NCI-H446 (cell line): ENCODE data around the gene CRP.
"Not testable (repeated sequence)": the region's sequence is repeated elsewhere in the genome, so short reads cannot be mapped to it uniquely, and the experiment has no call there.

Source experiments
- DNase-seq, 2 experiments: peaks; one replicate each; lab custom pipeline; 2025; lab: John Stamatoyannopoulos, UW

Gene CRP

DNA sequence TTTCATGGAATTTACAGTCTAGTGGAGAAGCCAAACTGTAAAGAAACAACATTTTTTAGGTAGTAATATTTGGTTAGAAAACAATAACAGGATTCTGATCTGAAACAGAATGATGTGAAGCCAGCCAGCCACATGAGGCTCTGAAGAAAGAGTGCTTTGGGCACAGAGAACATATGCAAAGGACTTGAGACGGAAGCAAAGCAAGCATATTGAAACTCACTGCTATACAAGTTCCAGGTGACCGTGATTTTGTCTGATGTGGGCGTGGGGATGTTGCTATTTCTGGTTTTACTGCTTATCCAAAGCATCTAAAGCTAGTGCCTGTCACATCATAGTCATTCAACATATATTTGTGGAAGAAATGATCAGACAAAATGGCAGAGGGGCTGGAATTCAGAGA, 14.7 kb downstream of the CRP start:
- no peak for DNase-seq

DNA sequence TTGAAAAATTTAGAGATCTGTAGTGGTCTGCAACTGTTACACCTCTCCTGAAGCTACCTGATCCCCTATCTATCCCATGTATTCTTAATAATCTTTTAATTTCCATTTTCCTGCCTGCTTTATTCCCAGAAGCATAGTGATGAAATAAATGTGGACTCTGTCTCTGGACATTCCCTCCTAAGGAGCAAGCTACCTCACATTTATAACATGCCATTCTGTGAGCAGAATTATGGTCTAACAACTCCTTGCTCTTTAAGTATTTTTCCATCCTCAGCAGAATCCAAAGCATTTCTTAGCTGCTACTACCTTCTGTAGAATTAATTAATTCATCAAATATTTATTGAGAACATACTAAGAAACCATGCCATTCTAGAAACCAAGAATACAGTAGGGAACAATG, 15.1 kb downstream of the CRP start:
- DNase-seq = no peak

DNA sequence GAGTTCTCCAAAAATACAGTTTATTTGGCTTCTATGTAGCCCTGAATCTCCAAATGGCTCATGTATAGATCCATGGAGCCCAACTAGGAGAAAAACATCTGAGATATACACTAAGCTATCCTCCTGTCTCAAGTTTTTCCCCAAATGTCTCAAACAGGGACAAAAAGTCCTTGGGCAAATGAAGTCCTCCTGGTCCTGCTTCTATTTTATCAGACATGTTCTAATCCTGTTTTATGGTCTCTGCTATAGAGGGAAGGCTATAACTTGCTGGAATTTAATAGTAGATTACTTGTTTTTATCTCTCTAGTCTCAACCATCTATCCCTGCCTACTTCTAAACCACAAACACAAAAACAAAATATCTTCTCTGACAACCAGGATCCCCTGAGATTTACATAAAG, 26.9 kb downstream of the CRP start:
- no peak for DNase-seq

DNA sequence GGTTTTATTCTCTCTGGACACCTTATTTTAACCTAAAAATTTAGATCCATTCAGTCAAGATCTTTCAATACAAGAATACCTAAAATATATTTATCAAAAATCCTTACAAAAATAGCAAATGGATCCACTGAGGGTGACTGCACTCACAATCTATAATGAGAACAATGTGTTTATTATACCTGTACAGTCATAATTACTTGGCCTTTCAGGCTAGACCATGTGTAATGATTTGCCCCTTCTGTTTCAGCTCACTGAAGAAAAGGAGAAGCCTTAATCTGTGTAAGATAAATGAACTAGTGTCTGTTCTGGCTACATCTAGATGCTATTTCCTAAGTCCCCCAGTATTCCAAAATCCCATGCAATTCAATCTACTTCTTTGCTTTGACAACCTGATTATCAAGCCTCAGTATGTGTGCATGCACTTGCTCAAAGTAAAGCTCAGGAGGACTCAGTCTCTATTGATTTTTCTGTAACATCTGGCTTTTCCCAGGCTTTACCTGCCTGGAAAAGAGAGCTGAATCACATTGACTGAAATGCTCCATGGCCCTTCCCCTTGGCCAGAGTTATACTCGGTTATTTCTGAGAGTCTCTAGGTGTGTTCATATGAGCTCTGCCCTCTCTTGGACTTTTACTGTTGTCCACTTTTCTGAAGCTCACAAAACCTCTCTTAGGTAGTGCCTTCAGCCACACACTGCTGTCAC, 27.6 kb downstream of the CRP start:
- no peak for DNase-seq

DNA sequence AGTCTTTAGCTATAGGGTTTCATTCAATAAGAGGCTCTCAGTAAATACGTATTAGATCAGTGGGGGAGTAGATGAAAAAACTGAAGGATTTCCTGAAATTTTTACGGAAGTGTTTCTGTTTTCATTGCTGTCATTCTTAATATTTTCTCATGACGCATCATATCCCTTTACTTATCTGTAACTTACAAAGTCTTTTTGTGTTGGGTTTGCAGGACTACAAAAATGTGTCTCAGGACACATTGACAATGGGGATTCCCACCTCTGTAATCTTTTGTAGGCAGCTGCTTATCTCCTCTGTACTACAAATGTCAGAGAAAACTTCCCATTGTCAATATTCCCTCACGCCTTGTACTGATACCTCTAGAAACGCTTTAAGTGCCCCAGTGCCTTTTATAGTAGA, 35.5 kb downstream of the CRP start:
- DNase-seq = no peak

DNA sequence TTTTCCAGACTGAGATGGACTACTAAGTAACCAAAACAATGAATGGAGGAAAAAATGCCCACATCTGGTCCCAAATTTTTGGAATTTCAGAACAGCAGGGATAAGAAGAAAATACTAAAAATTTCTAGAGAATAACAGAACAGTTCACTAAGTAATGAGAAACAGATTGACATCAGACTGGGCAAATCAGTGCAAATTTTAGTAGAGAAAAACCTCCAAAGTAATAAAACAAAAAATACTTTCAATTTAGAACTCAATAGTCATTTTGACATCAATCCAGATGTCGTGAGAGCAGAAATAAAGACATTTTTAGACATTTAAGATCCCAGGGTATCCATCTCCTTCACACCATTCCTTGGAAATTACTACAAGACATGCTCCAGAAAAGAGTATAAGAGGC, 39.3 kb downstream of the CRP start:
- no peak for DNase-seq

DNA sequence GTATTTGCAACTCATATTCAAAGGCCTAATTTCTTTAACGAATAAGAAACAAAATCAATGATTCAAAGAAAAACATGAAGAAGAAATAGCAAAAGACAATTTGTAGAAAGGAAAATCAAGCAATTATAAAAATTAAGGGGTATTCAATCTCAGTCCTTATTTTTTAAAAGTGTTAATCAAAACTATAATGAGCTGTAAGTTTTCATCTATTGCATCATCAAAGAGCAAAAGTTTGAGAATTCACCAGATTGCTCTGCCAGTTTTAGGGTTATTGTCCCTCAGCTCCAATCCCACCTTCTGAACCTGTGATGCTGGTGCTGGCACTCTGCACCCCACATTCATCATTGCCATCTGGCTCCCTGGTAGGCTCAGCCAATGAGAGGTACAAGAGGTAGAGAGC, 42.0 kb downstream of the CRP start:
- DNase-seq = not testable (repeated sequence)

DNA sequence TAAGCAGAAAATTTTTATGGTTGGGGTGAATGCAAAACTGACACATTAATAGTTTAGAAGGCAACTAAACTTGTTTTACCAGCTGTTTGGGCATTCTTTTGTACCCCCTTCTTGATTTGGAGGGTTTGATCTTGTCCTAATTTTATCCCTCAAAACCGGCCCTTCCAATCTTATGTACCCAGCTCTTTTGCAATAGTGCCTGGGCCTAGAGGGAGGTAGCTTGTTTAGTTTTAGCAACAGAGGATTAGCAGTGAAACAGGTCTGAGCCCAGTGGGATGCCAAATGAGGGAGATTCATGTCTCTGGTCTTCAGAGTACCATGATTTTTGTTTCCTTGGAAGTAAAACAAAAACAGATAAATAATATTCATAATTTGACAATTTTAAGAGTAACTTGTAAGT, 45.1 kb downstream of the CRP start:
- no peak for DNase-seq

DNA sequence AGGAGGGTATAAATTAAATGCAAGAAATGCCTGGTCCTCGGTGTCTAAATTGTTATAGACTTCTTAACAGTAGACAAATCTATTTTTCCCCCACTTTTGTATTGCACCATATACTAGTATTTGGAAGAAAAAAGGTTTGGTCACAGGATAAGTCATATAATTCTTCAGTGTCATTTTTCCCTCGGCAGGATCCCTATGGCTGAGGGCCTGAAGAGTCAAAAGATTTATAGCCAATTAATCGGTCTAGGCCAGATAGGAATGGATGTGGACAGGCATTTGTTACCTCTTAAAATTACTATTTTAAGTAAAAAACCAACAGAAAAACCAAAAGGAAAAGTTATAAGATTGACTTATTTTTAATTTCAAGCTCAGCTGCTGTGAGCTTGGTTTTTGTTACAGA, 45.6 kb downstream of the CRP start:
- DNase-seq = no peak

DNA sequence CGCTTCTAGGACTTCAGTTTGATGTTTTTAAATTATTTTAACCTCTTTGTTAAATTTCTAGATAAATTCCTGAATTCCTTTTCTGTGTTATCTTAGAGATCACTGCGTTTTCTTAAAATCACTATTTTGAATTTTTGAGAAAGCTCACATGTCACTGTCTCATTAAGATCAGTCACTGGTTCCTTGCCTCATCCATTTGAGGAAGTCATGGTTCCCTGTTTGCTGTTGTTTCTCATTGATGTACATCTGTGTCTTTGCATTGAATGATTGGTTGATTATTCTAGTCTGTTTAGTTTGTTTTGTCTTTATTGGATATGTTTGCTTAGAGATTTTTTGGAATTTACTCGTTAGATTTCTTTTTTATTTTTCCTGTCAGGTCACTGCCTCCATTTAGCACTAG, 50.1 kb downstream of the CRP start:
- no peak for DNase-seq

DNA sequence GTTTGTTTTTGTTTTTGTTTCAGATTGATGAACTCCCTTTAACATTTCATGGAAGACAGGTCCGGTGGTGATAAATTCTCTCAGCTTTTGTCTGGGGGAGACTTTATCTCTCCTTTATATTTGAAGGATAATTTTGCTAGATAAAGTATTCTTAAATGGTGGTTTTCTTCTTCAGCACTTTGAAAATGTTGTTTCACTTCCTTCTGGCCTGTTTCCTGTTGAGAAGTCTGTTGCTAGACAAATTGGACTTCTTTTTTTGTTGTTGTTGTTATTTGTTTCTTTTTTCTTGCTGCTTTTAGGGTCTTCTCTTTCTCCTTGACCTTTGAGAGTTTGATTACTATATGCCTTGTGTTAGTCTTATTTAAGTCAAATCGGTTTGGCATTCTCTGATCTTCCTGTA, 50.8 kb downstream of the CRP start:
- no peak for DNase-seq
